HCT116 (cell line): ENCODE data around the gene TCP10L. TPM values are rescaled to one million over a fixed set of nuclear protein-coding genes. Genes with fewer than 3 reads are reported as not detected.

ENCODE experiments used
- ATAC-seq: fragments of 200-7000 bp; cut with Tn5 transposase; 2 replicates; pipeline ENCODE4 v1.9.1; 2020; ENCODE audit warnings: mild to moderate bottlenecking, moderate library complexity
- BruUV-seq: library from RNA; stranded (reverse); fragments of 400-500 nt; replicated peaks from 2 replicates; lab custom pipeline; 2021; lab: Mats Ljungman, UMichigan
- CTCF ChIA-PET: fragments of 300-600 bp; sonication (Branson Sonifier 250); formaldehyde crosslinking; loops from one replicate; lab custom pipeline; 2021; ENCODE audit warnings: antibody characterized with exemption; lab: Charles Lee
- POLR2A ChIA-PET: fragments of 300-600, 350-600 bp; sonication (Branson Sonifier 250); formaldehyde crosslinking; loops from one replicate; lab custom pipeline; 2021; ENCODE audit warnings: antibody characterized with exemption; lab: Charles Lee
- RAD21 ChIA-PET, 2 experiments: fragments of 300-600 bp; sonication (Branson Sonifier 250); formaldehyde crosslinking; loops; one replicate each; lab custom pipeline; 2023; ENCODE audit warnings: low total read pairs in 2 of 2; ENCODE audit not compliant: uncharacterized antibody in 2 of 2, unreplicated experiment in 2 of 2, low non-redundant PET in 1 of 2; lab: Charles Lee
- DNase-seq: peaks from one replicate; pipeline ENCODE4 v3.0.0-alpha.2; 2010; ENCODE audit warnings: low read depth, low spot score
- H2AFZ ChIP-seq: fragments of 200-600 bp; shearing (Covaris generic), sonication (generic); 2 replicates; pipeline ENCODE4 v1.6.1; 2017; ENCODE audit warnings: low read depth, mixed run types, mixed read lengths, antibody characterized with exemption, low read length; ENCODE audit not compliant: poor library complexity, severe bottlenecking
- H3K27ac ChIP-seq: 2 replicates; pipeline ENCODE4 v1.5.1; 2012; ENCODE audit warnings: low read depth, low read length
- H3K27me3 ChIP-seq: fragments of 200-600 bp; sonication (generic); 2 replicates; pipeline ENCODE4 v1.6.1; 2016; ENCODE audit warnings: mixed run types, low read length, mixed read lengths; ENCODE audit not compliant: insufficient read depth
- H3K36me3 ChIP-seq, 2 experiments: fragments of 200-500 bp in 1 of 2; fragments of 200-600 bp in 1 of 2; sonication (Bioruptor generic) in 1 of 2; sonication (generic) in 1 of 2; 2 replicates each; pipeline versions ENCODE4 v1.5.1 to v1.6.1; 2014 to 2016; ENCODE audit warnings: low read length in 2 of 2, inconsistent platforms in 1 of 2, mixed read lengths in 1 of 2, mixed run types in 1 of 2; ENCODE audit not compliant: insufficient read depth in 2 of 2, control insufficient read depth in 1 of 2
- H3K4me1 ChIP-seq, 2 experiments: fragments of 200-600 bp in 1 of 2; sonication (generic) in 1 of 2; 2 replicates each; pipeline versions ENCODE4 v1.5.1 to v1.6.1; 2012 to 2017; ENCODE audit warnings: low read length in 2 of 2, inconsistent platforms in 1 of 2, mild to moderate bottlenecking in 1 of 2, mixed read lengths in 1 of 2, mixed run types in 1 of 2, moderate library complexity in 1 of 2; ENCODE audit not compliant: insufficient read depth in 2 of 2, control insufficient read depth in 1 of 2
- H3K4me2 ChIP-seq: fragments of 200-600 bp; sonication (generic); 2 replicates; pipeline ENCODE4 v1.6.1; 2017; ENCODE audit warnings: mixed run types, low read length, mixed read lengths
- H3K4me3 ChIP-seq, 2 experiments: fragments of 200-600 bp in 1 of 2; sonication (generic) in 1 of 2; replicated peaks in 1 of 2; 2 replicates each; pipeline ENCODE4 v1.5.1; 2011 to 2016; ENCODE audit warnings: low read length in 2 of 2, control low read depth in 1 of 2, low read depth in 1 of 2, mild to moderate bottlenecking in 1 of 2, mixed read lengths in 1 of 2, mixed run types in 1 of 2
- H3K79me2 ChIP-seq: fragments of 200-600 bp; sonication (generic); 2 replicates; pipeline ENCODE4 v1.6.1; 2017; ENCODE audit warnings: mild to moderate bottlenecking, mixed run types, low read length, moderate library complexity, mixed read lengths; ENCODE audit not compliant: insufficient read depth
- H3K9ac ChIP-seq: fragments of 200-600 bp; sonication (generic); 2 replicates; pipeline ENCODE4 v1.6.1; 2016; ENCODE audit warnings: low read length, mixed read lengths
- H3K9me2 ChIP-seq: fragments of 200-600 bp; sonication (generic), shearing (Covaris generic); 2 replicates; pipeline ENCODE4 v1.6.1; 2017; ENCODE audit warnings: mixed run types, mild to moderate bottlenecking, moderate library complexity; ENCODE audit not compliant: insufficient read depth
- H3K9me3 ChIP-seq, 2 experiments: fragments of 200-500 bp in 1 of 2; fragments of 200-600 bp in 1 of 2; sonication (Bioruptor generic) in 1 of 2; sonication (generic) in 1 of 2; 2 replicates each; pipeline ENCODE4 v1.6.1; 2014 to 2017; ENCODE audit warnings: low read length in 2 of 2, mixed read lengths in 2 of 2, inconsistent platforms in 1 of 2, low read depth in 1 of 2, mild to moderate bottlenecking in 1 of 2, mixed run types in 1 of 2, moderate library complexity in 1 of 2; ENCODE audit not compliant: control insufficient read depth in 1 of 2, insufficient read depth in 1 of 2
- H4K20me1 ChIP-seq: fragments of 200-600 bp; sonication (generic), shearing (Covaris generic); 2 replicates; pipeline ENCODE4 v1.6.1; 2017; ENCODE audit warnings: mixed run types, mild to moderate bottlenecking, moderate library complexity; ENCODE audit not compliant: insufficient read depth
- ATF3 ChIP-seq: IDR thresholded peaks from 2 replicates; pipeline ENCODE4 v1.6.1; 2012
- CBX3 ChIP-seq: IDR thresholded peaks from 2 replicates; pipeline ENCODE4 v1.6.1; 2012; ENCODE audit warnings: low read depth
- CEBPB ChIP-seq: IDR thresholded peaks from 2 replicates; pipeline ENCODE4 v1.6.1; 2012; ENCODE audit warnings: low read depth
- EGR1 ChIP-seq: IDR thresholded peaks from 2 replicates; pipeline ENCODE4 v1.6.1; 2012; ENCODE audit warnings: low read depth
- ELF1 ChIP-seq: IDR thresholded peaks from 2 replicates; pipeline ENCODE4 v1.6.1; 2012; ENCODE audit warnings: low read depth, borderline replicate concordance
- EZH2 ChIP-seq: fragments of 200-600 bp; sonication (generic); IDR thresholded peaks from 2 replicates; pipeline ENCODE4 v1.6.1; 2017; ENCODE audit warnings: antibody characterized with exemption, mixed run types
- FOSL1 ChIP-seq: IDR thresholded peaks from 2 replicates; pipeline ENCODE4 v1.6.1; 2012; ENCODE audit warnings: low read depth
- POLR2A ChIP-seq: IDR thresholded peaks from 2 replicates; pipeline ENCODE4 v1.7.0; 2011; ENCODE audit warnings: borderline replicate concordance; ENCODE audit not compliant: insufficient read depth, insufficient read length; ENCODE audit errors: extremely low read depth
- POLR2AphosphoS5 ChIP-seq: IDR thresholded peaks from 2 replicates; pipeline ENCODE4 v1.6.1; 2011; ENCODE audit warnings: mild to moderate bottlenecking, low read depth, low read length, moderate library complexity
- SIN3A ChIP-seq: IDR thresholded peaks from 2 replicates; pipeline ENCODE4 v1.6.1; 2012; ENCODE audit warnings: low read depth
- SP1 ChIP-seq: IDR thresholded peaks from 2 replicates; pipeline ENCODE4 v1.6.1; 2012; ENCODE audit warnings: low read depth
- TCF7L2 ChIP-seq: IDR thresholded peaks from 2 replicates; pipeline ENCODE4 v1.7.0; 2011; ENCODE audit warnings: borderline replicate concordance, inconsistent platforms; ENCODE audit not compliant: insufficient read depth, insufficient read length; ENCODE audit errors: extremely low read depth
- YY1 ChIP-seq: IDR thresholded peaks from 2 replicates; pipeline ENCODE4 v1.6.1; 2011; ENCODE audit warnings: low read length, low read depth, moderate library complexity, mild to moderate bottlenecking; ENCODE audit not compliant: insufficient replicate concordance; ENCODE audit errors: extremely low read depth
- ZFX ChIP-seq: fragments of 450-650 bp; IDR thresholded peaks from 2 replicates; pipeline ENCODE4 v1.6.1; 2017
- intact Hi-C: fragments of 100-400 bp; cut with micrococcal nuclease; formaldehyde crosslinking; loops from 2 replicates; pipeline ENCODE4 v1.10.0; 2022
- total RNA-seq: library from RNA; stranded (reverse); gene quantifications from one replicate; pipeline ENCODE4 v1.2.1, GENCODE V29; 2021; ENCODE audit not compliant: unreplicated experiment
- TF ChIP-seq, protein P1 (sequence below): IDR thresholded peaks from 2 replicates; pipeline ENCODE4 v1.6.1; 2012; ENCODE audit warnings: low read depth
- TF ChIP-seq, protein P2 (sequence below): IDR thresholded peaks from 2 replicates; pipeline ENCODE4 v1.6.1; 2012
- TF ChIP-seq, protein P3 (sequence below), 3 experiments: fragments of 200-600 bp in 1 of 3; sonication (generic) in 1 of 3; IDR thresholded peaks in 2 of 3; conservative IDR thresholded peaks in 1 of 3; 2 replicates each; pipeline ENCODE4 v1.5.1; 2012 to 2017; ENCODE audit warnings: low read depth in 2 of 3, low read length in 2 of 3, antibody characterized with exemption in 1 of 3, borderline replicate concordance in 1 of 3, control low read depth in 1 of 3, mild to moderate bottlenecking in 1 of 3, mixed read lengths in 1 of 3, mixed run types in 1 of 3, moderate library complexity in 1 of 3; ENCODE audit not compliant: insufficient read depth in 1 of 3

TCP10L gene
- total RNA-seq, 1 experiment from 2014 or later, result 0.07 TPM

DNA sequence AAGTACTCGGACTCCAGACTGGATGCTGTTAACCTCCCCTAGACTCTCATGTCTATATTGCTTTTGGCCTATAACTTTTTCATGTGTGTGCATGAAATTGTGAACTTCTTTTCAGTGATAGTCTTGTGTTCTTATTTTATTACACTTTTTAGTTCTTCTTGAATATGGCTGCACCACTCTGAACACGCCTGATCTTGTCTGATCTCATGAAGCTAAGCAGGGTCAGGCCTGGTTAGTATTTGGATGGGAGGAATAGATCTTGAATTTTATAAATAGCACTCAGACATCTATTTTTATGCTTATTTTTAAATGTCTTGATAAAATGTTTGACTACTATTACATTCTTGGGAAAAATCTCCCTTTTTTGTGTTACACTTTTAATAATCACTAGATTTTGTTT is 22.4 kb downstream of the TCP10L start:
- TF ChIP-seq, protein P1, sequence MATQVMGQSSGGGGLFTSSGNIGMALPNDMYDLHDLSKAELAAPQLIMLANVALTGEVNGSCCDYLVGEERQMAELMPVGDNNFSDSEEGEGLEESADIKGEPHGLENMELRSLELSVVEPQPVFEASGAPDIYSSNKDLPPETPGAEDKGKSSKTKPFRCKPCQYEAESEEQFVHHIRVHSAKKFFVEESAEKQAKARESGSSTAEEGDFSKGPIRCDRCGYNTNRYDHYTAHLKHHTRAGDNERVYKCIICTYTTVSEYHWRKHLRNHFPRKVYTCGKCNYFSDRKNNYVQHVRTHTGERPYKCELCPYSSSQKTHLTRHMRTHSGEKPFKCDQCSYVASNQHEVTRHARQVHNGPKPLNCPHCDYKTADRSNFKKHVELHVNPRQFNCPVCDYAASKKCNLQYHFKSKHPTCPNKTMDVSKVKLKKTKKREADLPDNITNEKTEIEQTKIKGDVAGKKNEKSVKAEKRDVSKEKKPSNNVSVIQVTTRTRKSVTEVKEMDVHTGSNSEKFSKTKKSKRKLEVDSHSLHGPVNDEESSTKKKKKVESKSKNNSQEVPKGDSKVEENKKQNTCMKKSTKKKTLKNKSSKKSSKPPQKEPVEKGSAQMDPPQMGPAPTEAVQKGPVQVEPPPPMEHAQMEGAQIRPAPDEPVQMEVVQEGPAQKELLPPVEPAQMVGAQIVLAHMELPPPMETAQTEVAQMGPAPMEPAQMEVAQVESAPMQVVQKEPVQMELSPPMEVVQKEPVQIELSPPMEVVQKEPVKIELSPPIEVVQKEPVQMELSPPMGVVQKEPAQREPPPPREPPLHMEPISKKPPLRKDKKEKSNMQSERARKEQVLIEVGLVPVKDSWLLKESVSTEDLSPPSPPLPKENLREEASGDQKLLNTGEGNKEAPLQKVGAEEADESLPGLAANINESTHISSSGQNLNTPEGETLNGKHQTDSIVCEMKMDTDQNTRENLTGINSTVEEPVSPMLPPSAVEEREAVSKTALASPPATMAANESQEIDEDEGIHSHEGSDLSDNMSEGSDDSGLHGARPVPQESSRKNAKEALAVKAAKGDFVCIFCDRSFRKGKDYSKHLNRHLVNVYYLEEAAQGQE, result no peak
- TF ChIP-seq CBX3, result no peak
- TF ChIP-seq FOSL1, result no peak
- no peak for TF ChIP-seq ELF1
- TF ChIP-seq EZH2, result no peak
- TF ChIP-seq TCF7L2, result no peak
- TF ChIP-seq, protein P2, sequence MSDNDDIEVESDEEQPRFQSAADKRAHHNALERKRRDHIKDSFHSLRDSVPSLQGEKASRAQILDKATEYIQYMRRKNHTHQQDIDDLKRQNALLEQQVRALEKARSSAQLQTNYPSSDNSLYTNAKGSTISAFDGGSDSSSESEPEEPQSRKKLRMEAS, result no peak
- TF ChIP-seq POLR2AphosphoS5, result no peak
- TF ChIP-seq, protein P3, sequence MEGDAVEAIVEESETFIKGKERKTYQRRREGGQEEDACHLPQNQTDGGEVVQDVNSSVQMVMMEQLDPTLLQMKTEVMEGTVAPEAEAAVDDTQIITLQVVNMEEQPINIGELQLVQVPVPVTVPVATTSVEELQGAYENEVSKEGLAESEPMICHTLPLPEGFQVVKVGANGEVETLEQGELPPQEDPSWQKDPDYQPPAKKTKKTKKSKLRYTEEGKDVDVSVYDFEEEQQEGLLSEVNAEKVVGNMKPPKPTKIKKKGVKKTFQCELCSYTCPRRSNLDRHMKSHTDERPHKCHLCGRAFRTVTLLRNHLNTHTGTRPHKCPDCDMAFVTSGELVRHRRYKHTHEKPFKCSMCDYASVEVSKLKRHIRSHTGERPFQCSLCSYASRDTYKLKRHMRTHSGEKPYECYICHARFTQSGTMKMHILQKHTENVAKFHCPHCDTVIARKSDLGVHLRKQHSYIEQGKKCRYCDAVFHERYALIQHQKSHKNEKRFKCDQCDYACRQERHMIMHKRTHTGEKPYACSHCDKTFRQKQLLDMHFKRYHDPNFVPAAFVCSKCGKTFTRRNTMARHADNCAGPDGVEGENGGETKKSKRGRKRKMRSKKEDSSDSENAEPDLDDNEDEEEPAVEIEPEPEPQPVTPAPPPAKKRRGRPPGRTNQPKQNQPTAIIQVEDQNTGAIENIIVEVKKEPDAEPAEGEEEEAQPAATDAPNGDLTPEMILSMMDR (IDR thresholded peaks at IDR 0.05 in 2 of 3, conservative IDR thresholded peaks at IDR 0.05 in 1 of 3; ENCODE audit: borderline replicate concordance in 1 of 3, insufficient read depth in 1 of 3, low read depth in 2 of 3, low read length in 2 of 3), result no peak
- TF ChIP-seq POLR2A, result no peak
- no peak for TF ChIP-seq ZFX
- TF ChIP-seq ATF3, result no peak
- TF ChIP-seq CEBPB, result no peak
- no peak for TF ChIP-seq EGR1
- TF ChIP-seq YY1, result no peak
- TF ChIP-seq SP1, result no peak
- TF ChIP-seq SIN3A, result no peak
- ChIA-PET RAD21 (no interaction called here), POLR2A (no interaction called here), CTCF (no interaction called here)
- Histone ChIP-seq H3K9ac (no peak overlapping the region), H3K36me3 (no peaks in the 10 kb centered on the region), H3K9me2 (no peaks in the 10 kb centered on the region), H3K79me2 (no peaks in the 10 kb centered on the region), H3K4me3 (no peak overlapping the region), H3K4me1 (no peaks in the 10 kb centered on the region), H4K20me1 (no peaks in the 10 kb centered on the region), H3K27ac (no peak overlapping the region), H3K9me3 (no peaks in the 10 kb centered on the region; a peak in 1 of 4 replicates), H3K27me3 (no peaks in the 10 kb centered on the region), H2AFZ (no peak overlapping the region), H3K4me2 (no peak overlapping the region)
- DNase-seq (no peak), ATAC-seq (no peak)
- BruUV-seq, result no TSS peak
- intact Hi-C loops, result no loop called here
